K562 (cell line): ENCODE measurements around the gene ZMPSTE24. TPM values are rescaled to one million over a fixed set of nuclear protein-coding genes. Genes with fewer than 3 reads are reported as not detected.
A peak's percentile ranks its signal among the peaks of the same experiment; 100 is the strongest.

Experiments
- ARHGAP35 ChIP-seq: fragments of 450-650 bp; IDR thresholded peaks from 2 replicates; pipeline ENCODE4 v1.6.1; 2018; ENCODE audit not compliant: partially characterized antibody
- ELF1 ChIP-seq: fragments of 200-800 bp; sonication (Bioruptor generic); IDR thresholded peaks from 2 replicates; pipeline ENCODE4 v1.6.1; 2016; ENCODE audit warnings: missing genetic modification characterization, missing compliant biosample characterization
- GATAD2A ChIP-seq: fragments of 450-650 bp; IDR thresholded peaks from 2 replicates; pipeline ENCODE4 v1.6.1; 2017
- HCFC1 ChIP-seq: IDR thresholded peaks from 2 replicates; pipeline ENCODE4 v1.6.1; 2012; ENCODE audit warnings: low read depth, low read length, improper control_type of control experiment
- MCM3 ChIP-seq: fragments of 450-650 bp; IDR thresholded peaks from 2 replicates; pipeline ENCODE4 v1.6.1; 2016
- MCM5 ChIP-seq: fragments of 450-650 bp; IDR thresholded peaks from 2 replicates; pipeline ENCODE4 v1.6.1; 2016; ENCODE audit warnings: low read depth
- MECOM ChIP-seq: fragments of 250-450 bp; sonication (Bioruptor Pico); IDR thresholded peaks from 2 replicates; pipeline ENCODE4 v1.8.0; 2022; ENCODE audit warnings: inconsistent platforms
- POLR2AphosphoS5 ChIP-seq: IDR thresholded peaks from 2 replicates; pipeline ENCODE4 v1.6.1; 2011; ENCODE audit warnings: mild to moderate bottlenecking, low read depth, low read length, moderate library complexity; ENCODE audit not compliant: control insufficient read depth, insufficient read depth
- SP1 ChIP-seq: sonication (generic); formaldehyde crosslinking; IDR thresholded peaks from 2 replicates; pipeline ENCODE4 v1.8.1; 2022; ENCODE audit warnings: mild to moderate bottlenecking, missing genetic modification reagents
- WHSC1 ChIP-seq: IDR thresholded peaks from one replicate; pipeline ENCODE4 v1.6.1; 2012; ENCODE audit warnings: low read length, control low read depth, inconsistent platforms
- ZNF347 ChIP-seq: fragments of 450-650 bp; formaldehyde crosslinking; IDR thresholded peaks from 2 replicates; pipeline ENCODE4 v1.4.0; 2020; ENCODE audit warnings: low read depth, mild to moderate bottlenecking, moderate library complexity
- ZNF644 ChIP-seq: fragments of 200-800 bp; sonication (Bioruptor generic); IDR thresholded peaks from 2 replicates; pipeline ENCODE4 v1.6.1; 2016; ENCODE audit warnings: low read depth, missing genetic modification characterization, missing compliant biosample characterization
- ZNF699 ChIP-seq: fragments of 250-450 bp; sonication (Bioruptor Pico); IDR thresholded peaks from 2 replicates; pipeline ENCODE4 v1.8.0; 2021; ENCODE audit warnings: mild to moderate bottlenecking, moderate library complexity; ENCODE audit not compliant: insufficient replicate concordance
- polyA plus RNA-seq, 8 experiments: library from polyadenylated mRNA; depleted of rRNA in 4 of 8; stranded (reverse) in 5 of 8; unstranded in 3 of 8; fragments of >200 nt; fragmentation: Nextera tagmentation in 2 of 8; fragmentation: Illumina TruSeq in 1 of 8; extraction: Ambion mirVana in 2 of 8; extraction: Trizol in 1 of 8; gene quantifications; 2 replicates each; pipeline versions ENCODE4 v1.2.1 to v1.2.3, GENCODE V29; 2011 to 2014; ENCODE audit warnings: inconsistent platforms in 1 of 8, missing spikeins in 1 of 8
- total RNA-seq, 7 experiments: library from RNA; depleted of rRNA in 6 of 7; stranded (reverse); fragments of >200 nt in 6 of 7; fragmentation: Illumina TruSeq in 2 of 7; extraction: Trizol in 2 of 7; gene quantifications; 2 replicates each; pipeline versions ENCODE4 v1.2.1 to v1.2.3, GENCODE V29; 2011 to 2021; ENCODE audit warnings: low replicate concordance in 1 of 7
- TF ChIP-seq, protein P1 (sequence below): IDR thresholded peaks from 2 replicates; pipeline ENCODE4 v1.6.1; 2014; ENCODE audit warnings: antibody characterized with exemption
- TF ChIP-seq, protein P2 (sequence below): fragments of 450-650 bp; IDR thresholded peaks from 2 replicates; pipeline ENCODE4 v1.6.1; 2016; ENCODE audit warnings: mild to moderate bottlenecking, moderate library complexity

Gene ZMPSTE24
- total and polyA plus RNA-seq, 9 of the 15 experiments (the other 6 are each of a cell fraction or from before 2014, with no cell fraction given), result 30.7 to 75.9 (median 64.3) TPM

DNA sequence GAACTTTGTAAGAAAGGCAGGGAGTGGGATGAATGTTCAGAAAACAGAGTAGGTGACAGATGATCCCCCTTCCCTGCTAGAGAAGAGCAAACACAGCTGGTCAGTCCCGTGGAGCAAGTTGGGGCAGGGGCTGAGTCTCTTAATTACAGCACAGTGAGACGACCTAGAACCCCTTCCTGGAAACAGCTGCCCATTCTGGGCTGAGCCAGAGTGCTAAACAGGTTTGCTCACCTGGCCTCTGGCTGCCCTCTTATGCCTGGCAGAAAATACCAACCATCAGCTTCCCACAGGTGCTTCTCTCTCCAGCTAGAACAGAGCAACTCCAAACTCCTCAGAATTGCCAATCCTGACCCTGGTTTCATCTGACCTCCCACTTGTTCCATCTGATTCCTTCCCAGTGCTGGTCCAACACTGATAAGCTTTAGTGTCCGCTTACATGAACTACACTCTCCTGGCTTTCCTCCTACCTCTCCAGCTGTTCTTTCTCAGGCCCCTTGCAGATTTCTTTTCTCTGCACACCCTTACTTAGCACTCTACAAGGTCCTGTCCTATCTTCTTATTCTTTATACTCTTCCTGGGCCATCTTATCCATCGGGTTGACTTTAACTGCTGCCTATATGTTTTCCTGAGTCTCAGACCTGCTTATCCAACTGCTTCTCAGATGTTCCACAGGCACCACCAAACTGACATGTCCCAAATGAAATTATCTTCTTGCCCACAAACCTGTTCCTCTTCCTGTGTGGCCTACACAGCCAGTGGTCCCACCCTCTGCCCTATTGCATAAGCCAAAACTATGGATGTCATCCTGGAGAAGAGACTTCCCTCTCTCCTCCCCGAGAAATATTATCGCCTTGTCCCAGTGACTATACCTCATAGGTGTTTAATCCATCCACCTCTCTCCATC lies 81.6 kb downstream of the ZMPSTE24 start (continued):
- TF ChIP-seq ELF1 (tag) (no peak), MCM5 (no peak), ZNF347 (CRISPR knock-in tag) (no peak), HCFC1 (no peak), GATAD2A (peak; percentile 56; the same call in 1 of the 2 replicates), ZNF644 (tag) (no peak), WHSC1 (no peak), ZNF699 (CRISPR knock-in tag) (no peak), MCM3 (no peak), ARHGAP35 (no peak), MECOM (CRISPR knock-in tag) (no peak), SP1 (CRISPR knock-in tag) (no peak; the same call in 1 of the 2 replicates), POLR2AphosphoS5 (peak; percentile 55; the same call in 1 of the 2 replicates)
- TF ChIP-seq, protein P1, sequence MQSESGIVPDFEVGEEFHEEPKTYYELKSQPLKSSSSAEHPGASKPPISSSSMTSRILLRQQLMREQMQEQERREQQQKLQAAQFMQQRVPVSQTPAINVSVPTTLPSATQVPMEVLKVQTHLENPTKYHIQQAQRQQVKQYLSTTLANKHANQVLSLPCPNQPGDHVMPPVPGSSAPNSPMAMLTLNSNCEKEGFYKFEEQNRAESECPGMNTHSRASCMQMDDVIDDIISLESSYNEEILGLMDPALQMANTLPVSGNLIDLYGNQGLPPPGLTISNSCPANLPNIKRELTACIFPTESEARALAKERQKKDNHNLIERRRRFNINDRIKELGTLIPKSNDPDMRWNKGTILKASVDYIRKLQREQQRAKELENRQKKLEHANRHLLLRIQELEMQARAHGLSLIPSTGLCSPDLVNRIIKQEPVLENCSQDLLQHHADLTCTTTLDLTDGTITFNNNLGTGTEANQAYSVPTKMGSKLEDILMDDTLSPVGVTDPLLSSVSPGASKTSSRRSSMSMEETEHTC, result no peak
- TF ChIP-seq, protein P2, sequence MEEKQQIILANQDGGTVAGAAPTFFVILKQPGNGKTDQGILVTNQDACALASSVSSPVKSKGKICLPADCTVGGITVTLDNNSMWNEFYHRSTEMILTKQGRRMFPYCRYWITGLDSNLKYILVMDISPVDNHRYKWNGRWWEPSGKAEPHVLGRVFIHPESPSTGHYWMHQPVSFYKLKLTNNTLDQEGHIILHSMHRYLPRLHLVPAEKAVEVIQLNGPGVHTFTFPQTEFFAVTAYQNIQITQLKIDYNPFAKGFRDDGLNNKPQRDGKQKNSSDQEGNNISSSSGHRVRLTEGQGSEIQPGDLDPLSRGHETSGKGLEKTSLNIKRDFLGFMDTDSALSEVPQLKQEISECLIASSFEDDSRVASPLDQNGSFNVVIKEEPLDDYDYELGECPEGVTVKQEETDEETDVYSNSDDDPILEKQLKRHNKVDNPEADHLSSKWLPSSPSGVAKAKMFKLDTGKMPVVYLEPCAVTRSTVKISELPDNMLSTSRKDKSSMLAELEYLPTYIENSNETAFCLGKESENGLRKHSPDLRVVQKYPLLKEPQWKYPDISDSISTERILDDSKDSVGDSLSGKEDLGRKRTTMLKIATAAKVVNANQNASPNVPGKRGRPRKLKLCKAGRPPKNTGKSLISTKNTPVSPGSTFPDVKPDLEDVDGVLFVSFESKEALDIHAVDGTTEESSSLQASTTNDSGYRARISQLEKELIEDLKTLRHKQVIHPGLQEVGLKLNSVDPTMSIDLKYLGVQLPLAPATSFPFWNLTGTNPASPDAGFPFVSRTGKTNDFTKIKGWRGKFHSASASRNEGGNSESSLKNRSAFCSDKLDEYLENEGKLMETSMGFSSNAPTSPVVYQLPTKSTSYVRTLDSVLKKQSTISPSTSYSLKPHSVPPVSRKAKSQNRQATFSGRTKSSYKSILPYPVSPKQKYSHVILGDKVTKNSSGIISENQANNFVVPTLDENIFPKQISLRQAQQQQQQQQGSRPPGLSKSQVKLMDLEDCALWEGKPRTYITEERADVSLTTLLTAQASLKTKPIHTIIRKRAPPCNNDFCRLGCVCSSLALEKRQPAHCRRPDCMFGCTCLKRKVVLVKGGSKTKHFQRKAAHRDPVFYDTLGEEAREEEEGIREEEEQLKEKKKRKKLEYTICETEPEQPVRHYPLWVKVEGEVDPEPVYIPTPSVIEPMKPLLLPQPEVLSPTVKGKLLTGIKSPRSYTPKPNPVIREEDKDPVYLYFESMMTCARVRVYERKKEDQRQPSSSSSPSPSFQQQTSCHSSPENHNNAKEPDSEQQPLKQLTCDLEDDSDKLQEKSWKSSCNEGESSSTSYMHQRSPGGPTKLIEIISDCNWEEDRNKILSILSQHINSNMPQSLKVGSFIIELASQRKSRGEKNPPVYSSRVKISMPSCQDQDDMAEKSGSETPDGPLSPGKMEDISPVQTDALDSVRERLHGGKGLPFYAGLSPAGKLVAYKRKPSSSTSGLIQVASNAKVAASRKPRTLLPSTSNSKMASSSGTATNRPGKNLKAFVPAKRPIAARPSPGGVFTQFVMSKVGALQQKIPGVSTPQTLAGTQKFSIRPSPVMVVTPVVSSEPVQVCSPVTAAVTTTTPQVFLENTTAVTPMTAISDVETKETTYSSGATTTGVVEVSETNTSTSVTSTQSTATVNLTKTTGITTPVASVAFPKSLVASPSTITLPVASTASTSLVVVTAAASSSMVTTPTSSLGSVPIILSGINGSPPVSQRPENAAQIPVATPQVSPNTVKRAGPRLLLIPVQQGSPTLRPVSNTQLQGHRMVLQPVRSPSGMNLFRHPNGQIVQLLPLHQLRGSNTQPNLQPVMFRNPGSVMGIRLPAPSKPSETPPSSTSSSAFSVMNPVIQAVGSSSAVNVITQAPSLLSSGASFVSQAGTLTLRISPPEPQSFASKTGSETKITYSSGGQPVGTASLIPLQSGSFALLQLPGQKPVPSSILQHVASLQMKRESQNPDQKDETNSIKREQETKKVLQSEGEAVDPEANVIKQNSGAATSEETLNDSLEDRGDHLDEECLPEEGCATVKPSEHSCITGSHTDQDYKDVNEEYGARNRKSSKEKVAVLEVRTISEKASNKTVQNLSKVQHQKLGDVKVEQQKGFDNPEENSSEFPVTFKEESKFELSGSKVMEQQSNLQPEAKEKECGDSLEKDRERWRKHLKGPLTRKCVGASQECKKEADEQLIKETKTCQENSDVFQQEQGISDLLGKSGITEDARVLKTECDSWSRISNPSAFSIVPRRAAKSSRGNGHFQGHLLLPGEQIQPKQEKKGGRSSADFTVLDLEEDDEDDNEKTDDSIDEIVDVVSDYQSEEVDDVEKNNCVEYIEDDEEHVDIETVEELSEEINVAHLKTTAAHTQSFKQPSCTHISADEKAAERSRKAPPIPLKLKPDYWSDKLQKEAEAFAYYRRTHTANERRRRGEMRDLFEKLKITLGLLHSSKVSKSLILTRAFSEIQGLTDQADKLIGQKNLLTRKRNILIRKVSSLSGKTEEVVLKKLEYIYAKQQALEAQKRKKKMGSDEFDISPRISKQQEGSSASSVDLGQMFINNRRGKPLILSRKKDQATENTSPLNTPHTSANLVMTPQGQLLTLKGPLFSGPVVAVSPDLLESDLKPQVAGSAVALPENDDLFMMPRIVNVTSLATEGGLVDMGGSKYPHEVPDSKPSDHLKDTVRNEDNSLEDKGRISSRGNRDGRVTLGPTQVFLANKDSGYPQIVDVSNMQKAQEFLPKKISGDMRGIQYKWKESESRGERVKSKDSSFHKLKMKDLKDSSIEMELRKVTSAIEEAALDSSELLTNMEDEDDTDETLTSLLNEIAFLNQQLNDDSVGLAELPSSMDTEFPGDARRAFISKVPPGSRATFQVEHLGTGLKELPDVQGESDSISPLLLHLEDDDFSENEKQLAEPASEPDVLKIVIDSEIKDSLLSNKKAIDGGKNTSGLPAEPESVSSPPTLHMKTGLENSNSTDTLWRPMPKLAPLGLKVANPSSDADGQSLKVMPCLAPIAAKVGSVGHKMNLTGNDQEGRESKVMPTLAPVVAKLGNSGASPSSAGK, result no peak
